Panc1 (cell line): ENCODE measurements around the gene LAMB4.

Experiments
- POLR2AphosphoS5 ChIP-seq: IDR thresholded peaks from 2 replicates; pipeline ENCODE4 v1.6.1; 2012; ENCODE audit warnings: mild to moderate bottlenecking, low read depth, low read length, moderate library complexity
- TF ChIP-seq, protein P1 (sequence below), 2 experiments: IDR thresholded peaks; 2 replicates each; pipeline ENCODE4 v1.6.1; 2011 to 2012; ENCODE audit warnings: low read depth in 2 of 2, control low read depth in 1 of 2, low read length in 1 of 2, mild to moderate bottlenecking in 1 of 2, moderate library complexity in 1 of 2; ENCODE audit not compliant: insufficient read depth in 1 of 2
- TF ChIP-seq, protein P2 (sequence below): fragments of 450-650 bp; IDR thresholded peaks from 2 replicates; pipeline ENCODE4 v1.5.1; 2017; ENCODE audit warnings: mild to moderate bottlenecking

DNA sequence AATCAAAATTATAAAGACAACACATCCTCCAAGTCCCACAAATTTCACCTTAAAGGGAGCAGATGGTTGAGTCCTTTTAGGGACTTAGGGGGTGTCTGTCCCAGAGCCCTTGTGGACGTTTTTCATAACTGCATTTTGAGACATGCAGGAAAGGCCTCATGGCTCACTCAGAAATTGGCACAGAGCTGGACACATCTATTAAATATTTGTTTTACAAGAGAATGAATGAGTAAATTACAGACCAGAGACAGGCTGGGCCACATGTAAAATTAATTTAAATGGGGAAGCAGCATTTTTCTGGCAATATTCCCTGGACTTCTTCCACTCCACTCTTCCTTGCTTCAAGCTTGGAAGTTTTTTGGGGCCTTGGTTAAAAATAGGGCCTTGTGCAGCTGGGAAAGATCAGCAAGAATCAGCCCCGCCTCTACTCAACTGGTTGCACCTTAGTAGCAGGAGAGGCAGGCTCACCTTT, 147.2 kb downstream of the LAMB4 start:
- TF ChIP-seq, protein P1, sequence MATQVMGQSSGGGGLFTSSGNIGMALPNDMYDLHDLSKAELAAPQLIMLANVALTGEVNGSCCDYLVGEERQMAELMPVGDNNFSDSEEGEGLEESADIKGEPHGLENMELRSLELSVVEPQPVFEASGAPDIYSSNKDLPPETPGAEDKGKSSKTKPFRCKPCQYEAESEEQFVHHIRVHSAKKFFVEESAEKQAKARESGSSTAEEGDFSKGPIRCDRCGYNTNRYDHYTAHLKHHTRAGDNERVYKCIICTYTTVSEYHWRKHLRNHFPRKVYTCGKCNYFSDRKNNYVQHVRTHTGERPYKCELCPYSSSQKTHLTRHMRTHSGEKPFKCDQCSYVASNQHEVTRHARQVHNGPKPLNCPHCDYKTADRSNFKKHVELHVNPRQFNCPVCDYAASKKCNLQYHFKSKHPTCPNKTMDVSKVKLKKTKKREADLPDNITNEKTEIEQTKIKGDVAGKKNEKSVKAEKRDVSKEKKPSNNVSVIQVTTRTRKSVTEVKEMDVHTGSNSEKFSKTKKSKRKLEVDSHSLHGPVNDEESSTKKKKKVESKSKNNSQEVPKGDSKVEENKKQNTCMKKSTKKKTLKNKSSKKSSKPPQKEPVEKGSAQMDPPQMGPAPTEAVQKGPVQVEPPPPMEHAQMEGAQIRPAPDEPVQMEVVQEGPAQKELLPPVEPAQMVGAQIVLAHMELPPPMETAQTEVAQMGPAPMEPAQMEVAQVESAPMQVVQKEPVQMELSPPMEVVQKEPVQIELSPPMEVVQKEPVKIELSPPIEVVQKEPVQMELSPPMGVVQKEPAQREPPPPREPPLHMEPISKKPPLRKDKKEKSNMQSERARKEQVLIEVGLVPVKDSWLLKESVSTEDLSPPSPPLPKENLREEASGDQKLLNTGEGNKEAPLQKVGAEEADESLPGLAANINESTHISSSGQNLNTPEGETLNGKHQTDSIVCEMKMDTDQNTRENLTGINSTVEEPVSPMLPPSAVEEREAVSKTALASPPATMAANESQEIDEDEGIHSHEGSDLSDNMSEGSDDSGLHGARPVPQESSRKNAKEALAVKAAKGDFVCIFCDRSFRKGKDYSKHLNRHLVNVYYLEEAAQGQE (IDR thresholded peaks at IDR 0.05; ENCODE audit: insufficient read depth in 1 of 2, low read depth in 2 of 2, low read length in 1 of 2) = no peak
- TF ChIP-seq, protein P2, sequence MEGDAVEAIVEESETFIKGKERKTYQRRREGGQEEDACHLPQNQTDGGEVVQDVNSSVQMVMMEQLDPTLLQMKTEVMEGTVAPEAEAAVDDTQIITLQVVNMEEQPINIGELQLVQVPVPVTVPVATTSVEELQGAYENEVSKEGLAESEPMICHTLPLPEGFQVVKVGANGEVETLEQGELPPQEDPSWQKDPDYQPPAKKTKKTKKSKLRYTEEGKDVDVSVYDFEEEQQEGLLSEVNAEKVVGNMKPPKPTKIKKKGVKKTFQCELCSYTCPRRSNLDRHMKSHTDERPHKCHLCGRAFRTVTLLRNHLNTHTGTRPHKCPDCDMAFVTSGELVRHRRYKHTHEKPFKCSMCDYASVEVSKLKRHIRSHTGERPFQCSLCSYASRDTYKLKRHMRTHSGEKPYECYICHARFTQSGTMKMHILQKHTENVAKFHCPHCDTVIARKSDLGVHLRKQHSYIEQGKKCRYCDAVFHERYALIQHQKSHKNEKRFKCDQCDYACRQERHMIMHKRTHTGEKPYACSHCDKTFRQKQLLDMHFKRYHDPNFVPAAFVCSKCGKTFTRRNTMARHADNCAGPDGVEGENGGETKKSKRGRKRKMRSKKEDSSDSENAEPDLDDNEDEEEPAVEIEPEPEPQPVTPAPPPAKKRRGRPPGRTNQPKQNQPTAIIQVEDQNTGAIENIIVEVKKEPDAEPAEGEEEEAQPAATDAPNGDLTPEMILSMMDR = no peak; the same call in 1 of the 2 replicates
- no peak for TF ChIP-seq POLR2AphosphoS5
